ENCODE results near the gene SNAPC3. TPM values are rescaled to one million over a fixed set of nuclear protein-coding genes. Genes with fewer than 3 reads are reported as not detected.

Gene SNAPC3
- total RNA-seq, 1 experiment from 2014 or later, result 11.5 TPM

DNA sequence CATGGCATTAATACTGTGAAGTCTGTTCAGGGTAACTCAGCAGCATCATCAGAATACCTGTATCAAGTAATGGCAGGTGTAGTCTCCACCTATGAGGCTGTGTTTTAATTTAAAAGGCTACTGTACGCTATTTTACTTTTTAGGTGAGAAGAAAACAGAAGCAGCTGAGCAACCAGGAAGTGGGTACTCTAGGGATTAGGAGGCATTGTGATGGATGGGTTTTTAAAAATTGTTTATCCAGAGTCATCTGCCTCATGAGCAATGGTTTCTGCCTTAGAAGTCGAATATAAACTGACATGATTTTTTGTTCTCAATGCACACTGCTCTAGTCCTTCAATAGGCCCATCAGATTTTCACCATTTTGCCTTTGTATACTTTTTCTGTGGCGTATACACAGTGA, 45.5 kb downstream of the SNAPC3 start:
- Histone ChIP-seq H3K36me3 (ENCODE audit: control insufficient read depth, insufficient read depth, low read length) (peaks cover 2% of the 10 kb centered on the region; the same call in 1 of the 2 replicates), H3K27me3 (ENCODE audit: control insufficient read depth, insufficient read depth, low read length) (no peaks in the 10 kb centered on the region), H3K9me3 (ENCODE audit: control insufficient read depth, insufficient read depth, low read depth, low read length) (no peaks in the 10 kb centered on the region), H3K27ac (ENCODE audit: low read length) (no peak overlapping the region), H3K4me3 (ENCODE audit: low read depth in 2 of 2, low read length in 2 of 2) (no peak overlapping the region), H3K4me1 (ENCODE audit: control insufficient read depth, insufficient read depth, low read length) (no peaks in the 10 kb centered on the region)
- intact Hi-C loops (cut with micrococcal nuclease; ENCODE audit: unreplicated experiment) (no loop called here), in situ Hi-C loops (cut with HindIII; ENCODE audit: low pct_unique_long_range_greater_than_20kb, low sequenced_read_pairs) (no loop called here)
- ATAC-seq, result no peak
- no peak for DNase-seq (ENCODE audit: low read depth, low spot score)
- no TSS peak for BruUV-seq (replicated peaks)
- CTCF ChIA-PET, result interaction anchor here (0.6 kb wide), 1 partner anchor 27 kb away, joined by 7 read pairs; no protein-coding TSS in a partner anchor
- TF ChIP-seq TCF7L2 (IDR thresholded peaks at IDR 0.05; ENCODE audit: low read depth, low read length), result no peak
- TF ChIP-seq REST (IDR thresholded peaks at IDR 0.05; ENCODE audit: insufficient read depth in 1 of 2, low read depth in 2 of 2, low read length in 1 of 2), result no peak
- no peak for TF ChIP-seq POLR2AphosphoS5 (IDR thresholded peaks at IDR 0.05; ENCODE audit: low read depth, low read length)
- TF ChIP-seq SIN3A (IDR thresholded peaks at IDR 0.05; ENCODE audit: borderline replicate concordance, insufficient read depth, low read depth, low read length), result no peak
- TF ChIP-seq, protein P1, sequence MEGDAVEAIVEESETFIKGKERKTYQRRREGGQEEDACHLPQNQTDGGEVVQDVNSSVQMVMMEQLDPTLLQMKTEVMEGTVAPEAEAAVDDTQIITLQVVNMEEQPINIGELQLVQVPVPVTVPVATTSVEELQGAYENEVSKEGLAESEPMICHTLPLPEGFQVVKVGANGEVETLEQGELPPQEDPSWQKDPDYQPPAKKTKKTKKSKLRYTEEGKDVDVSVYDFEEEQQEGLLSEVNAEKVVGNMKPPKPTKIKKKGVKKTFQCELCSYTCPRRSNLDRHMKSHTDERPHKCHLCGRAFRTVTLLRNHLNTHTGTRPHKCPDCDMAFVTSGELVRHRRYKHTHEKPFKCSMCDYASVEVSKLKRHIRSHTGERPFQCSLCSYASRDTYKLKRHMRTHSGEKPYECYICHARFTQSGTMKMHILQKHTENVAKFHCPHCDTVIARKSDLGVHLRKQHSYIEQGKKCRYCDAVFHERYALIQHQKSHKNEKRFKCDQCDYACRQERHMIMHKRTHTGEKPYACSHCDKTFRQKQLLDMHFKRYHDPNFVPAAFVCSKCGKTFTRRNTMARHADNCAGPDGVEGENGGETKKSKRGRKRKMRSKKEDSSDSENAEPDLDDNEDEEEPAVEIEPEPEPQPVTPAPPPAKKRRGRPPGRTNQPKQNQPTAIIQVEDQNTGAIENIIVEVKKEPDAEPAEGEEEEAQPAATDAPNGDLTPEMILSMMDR (IDR thresholded peaks at IDR 0.05), result no peak
- POLR2A ChIA-PET, result no interaction called here

DNA sequence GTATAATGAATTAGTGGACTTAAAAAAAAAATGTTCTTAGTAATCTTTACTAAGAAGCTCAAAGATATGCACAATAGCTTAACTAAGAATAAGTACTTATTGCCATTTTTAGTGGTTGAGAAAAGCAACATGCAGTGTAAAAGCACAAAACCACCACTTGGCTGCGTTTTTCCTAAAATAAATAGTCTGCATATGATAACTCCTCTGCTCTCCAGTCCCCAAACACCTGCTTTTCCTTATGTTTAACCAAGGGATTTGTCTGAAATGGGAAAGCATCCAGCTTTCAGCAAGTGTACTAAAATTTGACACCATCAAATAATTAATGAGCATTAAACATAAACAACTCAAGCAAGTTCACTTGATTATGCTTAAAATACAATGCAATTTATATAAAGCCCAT, 46.7 kb downstream of the SNAPC3 start:
- DNase-seq (ENCODE audit: low read depth, low spot score) (no peak), ATAC-seq (no peak)
- intact Hi-C loops (cut with micrococcal nuclease; ENCODE audit: unreplicated experiment) (no loop called here), in situ Hi-C loops (cut with HindIII; ENCODE audit: low pct_unique_long_range_greater_than_20kb, low sequenced_read_pairs) (no loop called here)
- TF ChIP-seq TCF7L2 (IDR thresholded peaks at IDR 0.05; ENCODE audit: low read depth, low read length), result no peak
- no peak for TF ChIP-seq REST (IDR thresholded peaks at IDR 0.05; ENCODE audit: insufficient read depth in 1 of 2, low read depth in 2 of 2, low read length in 1 of 2)
- TF ChIP-seq POLR2AphosphoS5 (IDR thresholded peaks at IDR 0.05; ENCODE audit: low read depth, low read length), result no peak
- TF ChIP-seq, protein P1 (IDR thresholded peaks at IDR 0.05), result no peak
- no peak for TF ChIP-seq SIN3A (IDR thresholded peaks at IDR 0.05; ENCODE audit: borderline replicate concordance, insufficient read depth, low read depth, low read length)
- Histone ChIP-seq H3K27ac (ENCODE audit: low read length) (no peak overlapping the region), H3K9me3 (ENCODE audit: control insufficient read depth, insufficient read depth, low read depth, low read length) (no peaks in the 10 kb centered on the region), H3K36me3 (ENCODE audit: control insufficient read depth, insufficient read depth, low read length) (peaks cover 2% of the 10 kb centered on the region; the same call in 1 of the 2 replicates), H3K4me1 (ENCODE audit: control insufficient read depth, insufficient read depth, low read length) (no peaks in the 10 kb centered on the region), H3K27me3 (ENCODE audit: control insufficient read depth, insufficient read depth, low read length) (no peaks in the 10 kb centered on the region), H3K4me3 (ENCODE audit: low read depth in 2 of 2, low read length in 2 of 2) (no peak overlapping the region)
- ChIA-PET CTCF (no interaction called here), POLR2A (no interaction called here)
- no TSS peak for BruUV-seq (replicated peaks)

All from Panc1 (cell line).